Body of pancreas (tissue), 4 donors: ENCODE measurements around the gene SLBP.

Source experiments
- POLR2A ChIP-seq, 3 donors: fragments of 450-650 bp; IDR thresholded peaks; one replicate each; pipeline ENCODE4 v1.6.1; 2016; ENCODE audit warnings: antibody characterized with exemption in 3 of 3, mild to moderate bottlenecking in 2 of 3
- TF ChIP-seq, protein P1 (sequence below), 7 experiments: fragments of 450-650 bp in 4 of 7; fragments of 200-600 bp in 3 of 7; sonication (generic) in 3 of 7; IDR thresholded peaks; one replicate each; pipeline ENCODE4 v1.5.1; 2016 to 2019; ENCODE audit warnings: antibody characterized with exemption in 7 of 7

- TF ChIP-seq, protein P1, sequence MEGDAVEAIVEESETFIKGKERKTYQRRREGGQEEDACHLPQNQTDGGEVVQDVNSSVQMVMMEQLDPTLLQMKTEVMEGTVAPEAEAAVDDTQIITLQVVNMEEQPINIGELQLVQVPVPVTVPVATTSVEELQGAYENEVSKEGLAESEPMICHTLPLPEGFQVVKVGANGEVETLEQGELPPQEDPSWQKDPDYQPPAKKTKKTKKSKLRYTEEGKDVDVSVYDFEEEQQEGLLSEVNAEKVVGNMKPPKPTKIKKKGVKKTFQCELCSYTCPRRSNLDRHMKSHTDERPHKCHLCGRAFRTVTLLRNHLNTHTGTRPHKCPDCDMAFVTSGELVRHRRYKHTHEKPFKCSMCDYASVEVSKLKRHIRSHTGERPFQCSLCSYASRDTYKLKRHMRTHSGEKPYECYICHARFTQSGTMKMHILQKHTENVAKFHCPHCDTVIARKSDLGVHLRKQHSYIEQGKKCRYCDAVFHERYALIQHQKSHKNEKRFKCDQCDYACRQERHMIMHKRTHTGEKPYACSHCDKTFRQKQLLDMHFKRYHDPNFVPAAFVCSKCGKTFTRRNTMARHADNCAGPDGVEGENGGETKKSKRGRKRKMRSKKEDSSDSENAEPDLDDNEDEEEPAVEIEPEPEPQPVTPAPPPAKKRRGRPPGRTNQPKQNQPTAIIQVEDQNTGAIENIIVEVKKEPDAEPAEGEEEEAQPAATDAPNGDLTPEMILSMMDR (IDR thresholded peaks at IDR 0.05), result no peak
- TF ChIP-seq POLR2A (IDR thresholded peaks at IDR 0.05), result peak; percentile 19 to 39 (median 30)
Observed at GRCh38 chr4:1718095-1718850, 6.2 kb upstream of the SLBP start.
